HG02642 (cell line): ENCODE results near the gene RAB11FIP2.
A peak's percentile ranks its signal among the peaks of the same experiment; 100 is the strongest.
"Not testable (repeated sequence)": the region's sequence is repeated elsewhere in the genome, so short reads cannot be mapped to it uniquely, and the experiment has no call there.

Experiments used
- ATAC-seq: cut with Tn5 transposase; IDR thresholded peaks from one replicate; pipeline ENCODE4 v1.9.1; 2021; ENCODE audit warnings: mild to moderate bottlenecking; ENCODE audit not compliant: unreplicated experiment, poor library complexity

RAB11FIP2 gene, protein sequence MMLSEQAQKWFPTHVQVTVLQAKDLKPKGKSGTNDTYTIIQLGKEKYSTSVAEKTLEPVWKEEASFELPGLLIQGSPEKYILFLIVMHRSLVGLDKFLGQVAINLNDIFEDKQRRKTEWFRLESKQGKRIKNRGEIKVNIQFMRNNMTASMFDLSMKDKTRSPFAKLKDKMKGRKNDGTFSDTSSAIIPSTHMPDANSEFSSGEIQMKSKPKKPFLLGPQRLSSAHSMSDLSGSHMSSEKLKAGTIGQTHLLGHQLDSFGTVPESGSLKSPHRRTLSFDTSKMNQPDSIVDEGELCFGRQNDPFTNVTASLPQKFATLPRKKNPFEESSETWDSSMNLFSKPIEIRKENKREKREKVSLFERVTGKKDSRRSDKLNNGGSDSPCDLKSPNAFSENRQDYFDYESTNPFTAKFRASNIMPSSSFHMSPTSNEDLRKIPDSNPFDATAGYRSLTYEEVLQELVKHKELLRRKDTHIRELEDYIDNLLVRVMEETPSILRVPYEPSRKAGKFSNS

DNA sequence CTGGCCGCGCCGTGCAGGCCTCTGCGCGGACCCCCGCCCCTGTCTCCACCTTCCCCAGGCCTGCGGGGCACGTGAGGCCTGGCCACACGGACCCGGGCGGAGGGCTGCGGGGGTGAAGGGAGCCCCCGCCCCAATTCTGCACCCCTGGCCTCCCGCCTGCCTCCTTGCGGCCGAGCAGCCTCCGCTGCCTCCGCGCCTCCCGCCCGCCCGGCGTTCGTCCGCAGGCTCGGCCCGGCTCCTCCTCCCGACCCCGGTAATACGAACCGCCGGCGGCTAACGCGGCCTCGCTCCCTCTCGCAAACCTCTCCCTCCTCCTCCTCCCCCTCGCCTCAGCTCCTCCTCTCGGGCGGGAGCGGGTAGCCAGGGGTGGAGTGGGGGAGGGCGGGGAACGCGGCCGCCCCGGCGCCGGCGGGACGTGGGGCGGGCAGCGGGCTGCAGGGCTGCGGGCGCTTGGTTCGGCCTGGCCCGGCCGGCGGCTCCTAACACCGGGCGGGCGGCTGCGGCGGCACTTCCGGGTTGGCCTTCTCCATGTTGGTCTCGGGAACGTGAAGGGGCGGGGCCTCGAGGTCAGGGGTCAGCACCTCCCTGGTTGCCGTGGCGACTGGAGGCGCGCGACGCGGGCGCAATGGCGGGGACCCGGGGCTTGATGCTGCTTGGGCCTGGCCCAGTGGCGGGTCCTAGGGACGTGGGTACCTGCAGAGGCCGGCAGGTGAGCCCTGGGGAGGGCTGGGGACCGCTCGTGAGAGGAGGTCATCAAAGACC is at the start of gene RAB11FIP2:
Gene RAB11FIP2 (minus strand): TSS at position 547 of the 762 bp plus-strand sequence. CDS start 778 bp downstream, outside the sequence.
- ATAC-seq: peak; percentile 97

DNA sequence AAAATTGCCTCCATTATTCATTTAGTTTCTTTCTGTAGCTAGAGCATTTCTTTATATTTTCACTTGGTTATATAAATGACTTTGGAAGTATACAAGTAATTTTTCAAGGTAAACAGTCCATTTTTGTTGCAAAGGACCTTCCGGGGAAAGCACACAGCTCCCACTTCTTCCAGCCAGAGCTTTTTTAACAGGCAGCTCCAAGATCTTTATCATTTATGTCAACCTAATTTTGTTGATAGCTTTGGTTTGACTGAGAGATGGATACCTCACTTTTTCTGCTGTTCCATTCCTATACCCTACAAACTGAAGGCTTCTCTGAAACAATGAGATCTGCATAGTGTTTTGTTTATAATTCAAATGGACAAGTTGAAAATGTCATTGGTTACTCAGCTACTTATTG is 49.3 kb upstream of the RAB11FIP2 start:
- no peak for ATAC-seq

DNA sequence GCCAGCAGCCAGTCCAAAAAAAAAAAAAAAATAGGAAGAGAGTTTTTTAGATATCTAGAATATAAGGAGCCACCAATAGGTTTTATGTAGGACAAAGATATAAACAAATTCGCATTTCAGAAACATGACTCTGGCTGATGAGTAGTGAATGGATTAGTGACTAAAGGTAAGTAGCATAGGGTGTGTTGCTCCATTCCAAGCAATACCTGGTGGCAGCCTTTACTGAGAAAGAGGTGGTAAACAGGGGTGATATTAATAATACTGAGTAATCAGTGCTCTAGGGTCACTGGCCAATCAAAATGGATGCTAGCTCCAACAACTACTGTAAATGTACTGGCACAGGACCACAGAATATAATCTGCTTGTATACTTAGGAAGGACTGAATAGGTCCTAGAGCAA is 45.5 kb upstream of the RAB11FIP2 start:
- ATAC-seq: no peak

DNA sequence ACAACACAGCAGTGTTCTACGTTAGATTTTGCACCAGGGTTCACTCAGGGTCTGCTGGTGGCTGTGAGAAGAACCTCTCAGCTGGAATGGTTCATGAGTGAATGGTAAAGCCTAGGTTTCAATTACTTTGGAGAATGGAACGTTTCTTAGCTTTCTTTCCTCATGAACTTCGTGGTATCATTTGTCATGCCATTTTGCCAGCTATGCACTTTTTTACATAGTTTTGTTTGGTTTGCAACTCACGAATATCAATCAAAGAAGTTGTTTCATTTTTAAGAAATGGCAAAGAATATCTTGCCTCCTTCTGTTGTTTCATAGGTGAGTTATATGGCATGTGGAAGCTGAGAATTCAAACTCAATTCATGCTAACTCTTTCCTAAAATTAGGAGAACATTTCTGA is 34.1 kb upstream of the RAB11FIP2 start:
- ATAC-seq: no peak

DNA sequence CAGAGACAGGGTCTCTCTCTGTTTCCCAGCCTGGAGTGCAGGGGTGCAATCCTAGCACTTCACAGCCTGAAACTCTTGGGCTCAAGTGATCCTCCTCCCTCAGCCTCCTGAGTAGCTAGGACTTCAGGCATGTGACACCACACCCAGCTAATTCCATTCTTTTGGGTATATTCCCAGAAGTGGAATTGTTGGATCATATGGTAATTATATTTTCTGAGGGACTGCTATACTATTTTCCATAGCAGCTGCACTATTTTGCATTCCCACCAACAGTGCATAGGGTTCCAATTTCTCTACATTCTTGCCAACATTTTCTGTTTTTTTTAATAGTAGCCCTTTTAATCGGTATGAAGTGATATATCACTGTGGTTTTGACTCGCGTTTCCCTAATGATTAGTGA is 30.0 kb upstream of the RAB11FIP2 start:
- no peak for ATAC-seq

DNA sequence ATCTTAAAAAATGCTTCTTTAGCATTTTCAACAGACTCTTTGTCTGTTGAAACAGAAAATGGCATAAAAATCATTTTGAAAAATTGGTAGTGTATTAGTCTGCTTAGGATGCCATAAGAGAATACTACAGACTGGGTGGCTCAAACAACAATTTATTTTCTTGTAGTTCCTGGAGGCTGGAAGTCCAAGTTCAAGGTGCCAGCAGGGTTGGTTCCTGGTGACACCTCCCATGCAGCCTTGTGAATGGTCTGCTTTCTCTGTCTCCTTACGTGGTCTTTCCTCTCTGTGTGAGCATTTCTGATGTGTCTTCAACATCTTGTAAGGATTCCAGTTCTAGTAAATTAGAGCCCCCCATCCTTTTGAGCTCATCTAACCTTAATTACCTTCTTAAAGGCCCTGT is 26.1 kb upstream of the RAB11FIP2 start:
- no peak for ATAC-seq

DNA sequence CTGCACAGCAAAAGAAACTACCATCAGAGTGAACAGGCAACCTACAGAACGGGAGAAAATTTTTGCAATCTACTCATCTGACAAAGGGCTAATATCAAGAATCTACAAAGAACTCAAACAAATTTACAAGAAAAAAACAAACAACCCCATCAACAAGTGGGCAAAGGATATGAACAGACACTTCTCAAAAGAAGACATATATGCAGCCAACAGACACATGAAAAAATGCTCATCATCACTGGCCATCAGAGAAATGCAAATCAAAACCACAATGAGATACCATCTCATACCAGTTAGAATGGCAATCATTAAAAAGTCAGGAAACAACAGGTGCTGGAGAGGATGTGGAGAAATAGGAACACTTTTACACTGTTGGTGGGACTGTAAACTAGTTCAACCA is 20.6 kb upstream of the RAB11FIP2 start:
- ATAC-seq: not testable (repeated sequence)

DNA sequence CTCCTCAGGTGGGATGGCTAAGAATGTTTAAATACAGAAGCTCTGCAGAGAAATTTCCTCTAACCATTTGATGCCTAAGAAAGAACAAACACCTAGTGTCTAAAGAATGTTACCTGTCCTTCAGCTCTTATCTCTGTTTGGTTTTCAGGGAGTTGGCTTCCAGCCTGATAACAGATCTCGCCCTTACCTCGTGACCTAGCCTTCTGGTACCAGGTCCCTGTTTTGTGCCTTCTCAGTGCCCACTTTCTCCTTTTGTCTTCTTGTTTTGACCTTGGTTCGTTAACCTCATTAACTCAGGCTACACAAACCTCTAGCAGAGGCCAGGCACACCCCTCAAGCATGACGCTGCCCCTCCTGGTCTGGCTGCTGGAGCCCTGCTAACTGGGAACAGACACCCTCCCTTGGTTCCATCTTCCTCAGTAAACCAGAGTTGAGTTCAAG is 16.1 kb upstream of the RAB11FIP2 start:
- ATAC-seq: no peak

DNA sequence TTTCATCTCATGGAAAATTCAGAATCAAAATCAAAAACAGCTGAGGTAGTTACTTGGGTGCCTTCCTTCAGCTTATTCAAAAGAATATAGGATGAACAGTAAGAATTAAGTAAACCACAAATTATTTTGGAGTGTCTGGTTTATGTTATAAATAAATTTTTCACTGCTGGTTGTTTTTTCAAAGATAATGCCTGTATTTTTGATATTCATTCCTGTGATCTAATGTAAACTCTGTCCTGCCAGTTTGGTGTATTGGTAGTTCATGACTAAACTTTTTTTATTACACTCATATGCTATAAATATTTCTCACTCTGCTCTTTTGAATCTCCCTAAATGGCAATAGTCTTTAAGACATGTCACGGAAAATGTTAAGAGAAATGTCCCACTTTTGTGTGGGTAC is 11.6 kb upstream of the RAB11FIP2 start:
- no peak for ATAC-seq

DNA sequence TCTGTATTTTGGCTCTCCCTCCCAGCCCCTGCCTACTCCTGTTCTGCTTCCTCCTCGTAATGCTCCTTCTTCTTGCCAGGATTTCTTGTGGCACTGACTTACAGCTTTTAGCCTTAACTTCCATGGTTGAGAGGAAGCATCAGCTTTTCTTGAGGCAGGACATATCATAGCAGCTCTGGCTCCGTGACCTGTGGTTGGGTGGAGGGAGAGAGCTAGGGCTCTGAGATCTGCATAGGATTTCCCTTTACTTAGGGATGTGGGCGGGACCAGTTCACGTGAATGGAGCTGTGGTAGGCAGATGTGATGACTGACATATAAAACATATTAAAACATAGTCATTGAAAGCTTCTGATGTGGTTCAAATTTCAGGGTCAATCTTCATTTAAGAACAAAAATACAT is 10.6 kb upstream of the RAB11FIP2 start:
- no peak for ATAC-seq

DNA sequence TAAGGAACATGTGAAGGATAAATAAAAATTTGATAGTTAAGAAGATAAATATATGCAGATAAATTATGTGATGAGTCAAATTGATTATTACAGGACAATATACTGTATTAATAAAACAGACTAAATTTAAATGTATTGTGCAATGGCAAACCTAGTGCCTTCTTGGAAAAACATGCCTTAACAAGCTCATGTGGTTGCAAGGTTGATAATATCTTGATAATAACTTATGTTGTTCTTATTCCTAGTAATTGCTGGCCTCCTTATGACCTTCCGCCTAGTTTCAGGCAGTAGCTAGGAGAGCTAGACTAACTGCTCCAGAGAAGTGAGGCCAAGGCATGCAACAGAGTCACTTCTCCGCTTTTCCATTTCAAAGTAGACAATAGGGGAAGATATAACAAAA is 7.6 kb upstream of the RAB11FIP2 start:
- ATAC-seq: no peak

DNA sequence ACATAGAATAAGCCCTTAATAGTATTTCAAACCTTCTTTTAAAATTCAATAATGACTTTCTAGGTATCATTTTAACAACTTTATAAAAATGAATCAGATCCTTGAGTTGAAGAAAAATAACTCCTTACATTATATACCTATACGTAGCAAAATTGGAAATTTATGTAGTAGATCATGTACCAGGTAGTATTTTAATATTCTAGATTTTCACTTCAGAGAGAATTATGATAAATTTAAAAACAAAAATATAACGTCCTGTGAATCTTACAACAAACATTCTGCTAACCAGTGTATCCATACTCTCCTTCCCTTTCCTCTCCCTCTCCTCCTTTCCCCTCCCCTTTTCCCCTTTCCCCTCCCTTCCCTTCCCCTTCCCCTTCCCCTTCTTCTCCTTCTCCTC is 6.1 kb upstream of the RAB11FIP2 start:
- ATAC-seq: no peak

DNA sequence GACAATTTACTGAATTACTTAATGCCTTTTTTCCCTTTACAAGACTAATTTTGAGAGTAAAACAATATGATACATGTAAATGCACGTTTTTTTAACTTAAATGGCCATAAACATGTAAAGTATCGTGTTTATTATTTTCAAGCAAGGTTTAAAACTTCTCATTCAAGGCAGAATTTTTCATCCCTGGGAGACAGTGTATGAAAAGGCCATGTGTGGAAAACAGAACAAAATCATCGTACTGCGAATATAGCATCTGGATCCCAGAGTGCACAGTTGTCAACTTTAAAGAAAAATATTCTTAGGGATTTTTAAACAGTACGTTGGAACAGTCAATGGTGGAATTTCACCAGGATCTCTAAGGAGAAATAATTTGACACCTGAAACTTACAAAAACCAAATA is 1.1 kb upstream of the RAB11FIP2 start:
- no peak for ATAC-seq

DNA sequence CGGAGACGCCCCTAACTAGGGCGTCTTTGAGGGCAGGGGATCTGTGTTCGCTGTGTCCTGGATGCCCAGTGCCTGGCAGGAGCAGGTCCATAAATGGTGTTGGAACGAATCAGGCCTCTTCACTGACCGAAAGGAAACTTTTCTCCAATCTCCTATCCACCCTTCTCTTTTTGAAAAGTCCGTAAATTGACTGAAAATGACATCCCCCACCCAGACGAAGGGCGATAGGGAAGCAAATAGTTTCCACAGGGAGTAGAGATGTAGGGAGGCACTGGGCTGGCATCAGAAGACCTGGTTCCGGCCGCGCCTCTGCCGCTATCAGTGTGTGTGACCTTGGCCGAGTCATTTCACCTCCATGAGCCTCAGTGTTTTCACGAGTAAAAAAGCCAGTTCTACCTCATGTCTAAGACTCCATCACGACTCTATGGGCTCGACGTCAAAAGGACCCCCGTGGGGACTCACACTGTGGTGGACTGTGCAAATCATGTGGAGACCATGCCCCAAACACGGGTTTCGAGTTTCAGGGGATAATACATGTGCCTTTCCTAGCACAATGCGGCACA is 497 bp upstream of the RAB11FIP2 start:
- ATAC-seq: no peak

DNA sequence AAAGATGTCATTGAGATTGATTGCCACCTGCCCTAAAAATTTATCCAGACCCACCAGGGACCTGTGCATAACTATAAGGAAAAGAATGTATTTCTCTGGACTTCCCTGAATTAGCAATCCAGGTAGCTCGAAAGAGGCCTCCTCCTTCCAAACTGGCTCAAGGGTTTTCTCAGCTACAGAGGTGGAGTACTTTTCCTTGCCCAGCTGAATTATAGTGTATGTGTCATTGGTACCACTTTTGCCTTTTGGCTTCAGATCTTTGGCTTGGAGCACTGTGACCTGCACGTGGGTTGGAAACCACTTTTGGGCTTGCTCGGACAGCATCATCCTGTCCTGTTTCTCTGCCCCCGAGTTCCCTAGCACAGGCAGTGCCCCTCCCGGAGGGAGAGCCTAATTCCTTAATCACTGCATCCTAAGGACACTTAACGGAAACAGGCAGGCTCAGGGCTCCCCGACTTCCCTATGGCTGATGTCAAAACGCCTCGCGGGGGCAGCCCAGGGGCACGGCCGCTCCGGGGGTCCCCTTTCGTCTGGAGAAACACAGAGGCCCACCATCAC is 825 bp downstream of the RAB11FIP2 start:
- ATAC-seq: peak; percentile 32

DNA sequence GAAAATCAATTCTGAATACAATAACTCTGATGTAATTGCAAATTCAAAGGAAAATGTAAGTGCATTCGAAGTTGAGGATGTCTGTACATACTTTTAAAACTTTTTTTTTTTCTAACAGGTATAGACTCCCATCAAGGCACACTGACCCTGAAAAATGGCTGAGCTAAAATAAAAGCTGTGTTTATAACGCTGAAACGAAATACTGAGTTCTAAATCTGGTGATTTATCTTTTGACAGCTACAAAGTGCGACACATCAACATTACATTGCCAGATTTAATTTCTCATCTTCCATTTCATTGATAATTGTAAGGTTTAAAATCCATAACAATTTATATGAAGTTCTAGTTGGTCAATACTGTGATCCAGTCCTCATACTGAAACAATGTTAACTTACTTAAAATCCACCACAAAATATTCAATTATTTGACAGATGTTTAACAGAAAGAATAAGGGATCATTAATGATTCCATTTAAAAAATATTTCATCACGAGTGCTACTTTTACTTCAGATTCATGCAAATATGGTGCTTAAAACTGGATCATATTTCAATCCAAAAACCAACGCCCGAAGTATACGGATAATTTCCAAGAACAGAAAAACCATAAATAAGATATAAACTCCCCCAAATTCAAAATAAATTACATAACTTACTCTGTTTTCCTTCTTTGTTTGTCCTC is 1.4 kb downstream of the RAB11FIP2 start:
- ATAC-seq: no peak

DNA sequence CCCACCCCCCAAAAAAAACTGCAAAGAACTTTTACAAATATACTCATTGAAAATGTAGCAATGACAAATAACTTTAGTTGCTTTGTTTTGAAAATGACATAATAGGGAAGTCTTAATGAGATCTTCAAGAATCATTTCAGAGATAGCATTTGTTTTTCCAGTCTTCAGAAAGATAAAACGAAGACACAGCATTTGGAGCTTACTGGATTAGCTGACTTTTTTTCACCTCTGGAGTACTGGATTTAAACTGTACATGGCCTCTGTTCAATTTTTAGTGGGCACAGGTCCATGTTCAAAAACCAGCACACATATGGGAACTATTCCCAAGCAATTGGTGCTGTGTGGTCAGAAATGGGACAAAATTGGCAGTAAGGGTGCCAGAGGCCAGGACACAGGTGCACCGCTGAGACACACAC is 3.9 kb downstream of the RAB11FIP2 start:
- no peak for ATAC-seq

DNA sequence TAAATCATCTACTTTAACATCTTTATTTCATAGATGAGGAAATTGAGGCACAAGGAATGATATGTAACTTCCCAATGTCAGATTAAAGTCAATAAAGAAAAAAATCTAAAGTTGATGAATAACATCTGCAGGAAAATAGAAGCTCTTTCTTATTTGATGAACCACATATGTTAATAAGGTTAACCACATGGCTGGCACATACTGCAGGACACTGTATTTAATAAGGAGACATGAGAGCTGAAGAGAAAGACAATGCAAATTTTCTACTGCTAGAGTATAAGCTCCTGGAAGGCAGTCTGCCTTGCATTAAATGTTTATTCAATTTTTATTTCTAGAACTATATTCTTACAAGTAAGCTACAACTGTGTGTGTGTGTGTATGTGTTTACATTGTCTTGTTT is 4.4 kb downstream of the RAB11FIP2 start:
- no peak for ATAC-seq

DNA sequence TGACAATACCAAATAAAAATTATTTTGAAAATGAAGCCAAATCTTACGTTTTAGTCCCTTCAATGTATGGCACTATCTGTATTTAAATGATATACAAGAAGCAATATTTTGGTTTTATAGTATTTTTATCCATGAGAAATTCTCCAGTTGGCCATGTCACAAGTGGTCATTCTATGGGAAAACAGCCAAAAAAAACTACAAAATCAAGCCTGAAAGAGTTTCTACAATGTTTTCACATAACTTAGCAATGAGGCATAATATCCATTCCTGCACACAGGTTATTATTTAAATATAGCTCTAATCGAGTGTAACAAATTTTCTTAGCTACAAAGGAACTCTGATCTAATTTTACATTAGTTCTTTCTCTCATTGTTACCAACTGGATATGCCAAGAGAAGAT is 5.4 kb downstream of the RAB11FIP2 start:
- no peak for ATAC-seq

DNA sequence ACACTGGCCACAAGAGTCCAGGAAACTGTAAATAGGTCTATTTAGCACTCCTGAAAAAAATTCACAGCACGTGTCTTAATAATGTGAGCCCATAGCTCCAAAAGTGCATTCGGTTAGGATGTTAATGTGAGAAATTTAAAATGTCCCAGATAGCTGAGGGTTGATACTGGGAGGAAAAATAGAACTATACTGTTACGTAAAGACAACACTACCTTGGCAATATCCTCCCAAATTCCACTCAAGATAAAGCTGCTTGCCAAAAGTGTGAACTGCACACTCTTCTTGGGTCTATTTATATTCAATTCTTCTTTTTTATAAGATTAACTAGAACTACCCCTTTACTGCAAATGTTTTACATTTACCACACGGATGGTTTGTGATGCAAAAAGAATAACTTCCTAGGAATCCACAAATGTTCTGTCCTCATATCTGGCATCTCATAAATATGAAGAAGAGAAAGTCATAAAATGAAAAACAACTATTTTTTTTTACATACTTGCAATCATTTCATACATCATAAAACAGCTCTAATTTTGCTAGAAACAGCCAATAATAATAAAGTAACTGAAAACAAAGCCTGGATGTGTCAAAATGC is 10.4 kb downstream of the RAB11FIP2 start:
- ATAC-seq: no peak
